H9 (cell line): ENCODE measurements around the gene ACTN3. TPM values are rescaled to one million over a fixed set of nuclear protein-coding genes. Genes with fewer than 3 reads are reported as not detected.
A peak's percentile ranks its signal among the peaks of the same experiment; 100 is the strongest.

Experiments used
- DNase-seq: peaks from one replicate; pipeline ENCODE4 v3.0.0-alpha.2; 2017
- H2AFZ ChIP-seq: one replicate; pipeline ENCODE4 v1.6.1; 2013; ENCODE audit warnings: mild to moderate bottlenecking, low read length, control low read depth, moderate library complexity
- H2AK5ac ChIP-seq: 2 replicates; pipeline ENCODE4 v1.6.1; 2013; ENCODE audit warnings: low read length, control low read depth, mixed read lengths; ENCODE audit not compliant: insufficient read length
- H2BK120ac ChIP-seq: one replicate; pipeline ENCODE4 v1.6.1; 2013; ENCODE audit warnings: low read depth, mild to moderate bottlenecking, low read length, control low read depth, inconsistent platforms; ENCODE audit not compliant: poor library complexity, severe bottlenecking
- H2BK12ac ChIP-seq: 2 replicates; pipeline ENCODE4 v1.6.1; 2013; ENCODE audit warnings: low read length, control low read depth, mixed read lengths, low read depth; ENCODE audit not compliant: insufficient read length
- H2BK15ac ChIP-seq: 2 replicates; pipeline ENCODE4 v1.6.1; 2013; ENCODE audit warnings: low read depth, low read length, control low read depth
- H2BK20ac ChIP-seq: one replicate; pipeline ENCODE4 v1.6.1; 2013; ENCODE audit warnings: low read depth, mild to moderate bottlenecking, low read length, control low read depth, inconsistent platforms; ENCODE audit not compliant: poor library complexity, severe bottlenecking
- H2BK5ac ChIP-seq: 2 replicates; pipeline ENCODE4 v1.6.1; 2013; ENCODE audit warnings: low read length, control low read depth, mixed read lengths; ENCODE audit not compliant: insufficient read length
- H3K14ac ChIP-seq: 2 replicates; pipeline ENCODE4 v1.6.1; 2013; ENCODE audit warnings: low read length, control low read depth; ENCODE audit not compliant: insufficient read depth
- H3K18ac ChIP-seq: 2 replicates; pipeline ENCODE4 v1.6.1; 2013; ENCODE audit warnings: low read depth, mild to moderate bottlenecking, mixed read lengths, low read length, control low read depth; ENCODE audit not compliant: insufficient read length
- H3K23ac ChIP-seq: 2 replicates; pipeline ENCODE4 v1.6.1; 2013; ENCODE audit warnings: low read length, control low read depth, mixed read lengths, low read depth; ENCODE audit not compliant: insufficient read length
- H3K23me2 ChIP-seq: 2 replicates; pipeline ENCODE4 v1.6.1; 2013; ENCODE audit warnings: low read depth, mild to moderate bottlenecking, mixed read lengths, low read length, control low read depth; ENCODE audit not compliant: insufficient read length, poor library complexity, severe bottlenecking
- H3K27ac ChIP-seq: 2 replicates; pipeline ENCODE4 v1.5.1; 2013; ENCODE audit warnings: low read length, control low read depth, mixed read lengths, low read depth; ENCODE audit not compliant: insufficient read length
- H3K27me3 ChIP-seq: 2 replicates; pipeline ENCODE4 v1.6.1; 2013; ENCODE audit warnings: low read length, control low read depth, inconsistent platforms; ENCODE audit not compliant: insufficient read depth
- H3K4ac ChIP-seq: 2 replicates; pipeline ENCODE4 v1.6.1; 2013; ENCODE audit warnings: low read depth, mild to moderate bottlenecking, control low read depth, inconsistent platforms, low read length, moderate library complexity
- H3K4me1 ChIP-seq: 2 replicates; pipeline ENCODE4 v1.6.1; 2013; ENCODE audit warnings: low read length, control low read depth, inconsistent platforms; ENCODE audit not compliant: insufficient read depth
- H3K4me2 ChIP-seq: 2 replicates; pipeline ENCODE4 v1.6.1; 2013; ENCODE audit warnings: low read length, control low read depth, mixed read lengths; ENCODE audit not compliant: insufficient read length, insufficient read depth
- H3K56ac ChIP-seq: 2 replicates; pipeline ENCODE4 v1.6.1; 2013; ENCODE audit warnings: low read depth, mild to moderate bottlenecking, mixed read lengths, low read length, control low read depth; ENCODE audit not compliant: insufficient read length
- H3K79me1 ChIP-seq: 2 replicates; pipeline ENCODE4 v1.6.1; 2013; ENCODE audit warnings: low read depth, mild to moderate bottlenecking, moderate library complexity, low read length, control low read depth, inconsistent platforms; ENCODE audit not compliant: insufficient read depth, poor library complexity, severe bottlenecking
- H3K79me2 ChIP-seq: 2 replicates; pipeline ENCODE4 v1.6.1; 2013; ENCODE audit warnings: low read length, control low read depth, inconsistent platforms; ENCODE audit not compliant: insufficient read depth
- H3K9ac ChIP-seq: 2 replicates; pipeline ENCODE4 v1.6.1; 2013; ENCODE audit warnings: low read length, control low read depth, mixed read lengths; ENCODE audit not compliant: insufficient read length; ENCODE audit errors: extremely low read depth
- H3K9me3 ChIP-seq: one replicate; pipeline ENCODE4 v1.6.1; 2013; ENCODE audit warnings: low read depth, low read length, inconsistent platforms; ENCODE audit not compliant: control insufficient read depth
- H3T11ph ChIP-seq: one replicate; pipeline ENCODE4 v1.6.1; 2013; ENCODE audit warnings: mild to moderate bottlenecking, low read length, control low read depth, inconsistent platforms
- H4K20me1 ChIP-seq: one replicate; pipeline ENCODE4 v1.6.1; 2013; ENCODE audit not compliant: control insufficient read depth, insufficient read length, insufficient read depth
- H4K5ac ChIP-seq: 2 replicates; pipeline ENCODE4 v1.6.1; 2013; ENCODE audit warnings: low read depth, mild to moderate bottlenecking, mixed read lengths, low read length, control low read depth; ENCODE audit not compliant: insufficient read length
- H4K8ac ChIP-seq: replicated peaks from 2 replicates; pipeline ENCODE4 v1.6.1; 2013; ENCODE audit warnings: low read length, control low read depth, mixed read lengths, low read depth; ENCODE audit not compliant: insufficient read length
- H4K91ac ChIP-seq: 2 replicates; pipeline ENCODE4 v1.6.1; 2013; ENCODE audit warnings: low read depth, mild to moderate bottlenecking, moderate library complexity, mixed read lengths, low read length, control low read depth; ENCODE audit not compliant: insufficient read length
- H3K27ac Mint-ChIP-seq, 3 experiments: 2 replicates in 2 of 3; 3 replicates in 1 of 3; pipeline ENCODE4 v1.8.0; 2020 to 2021; ENCODE audit warnings: mixed read lengths in 3 of 3, mild to moderate bottlenecking in 1 of 3, moderate library complexity in 1 of 3
- H3K27me3 Mint-ChIP-seq: 2 replicates; pipeline ENCODE4 v1.8.0; 2021; ENCODE audit warnings: low read depth, mild to moderate bottlenecking, moderate library complexity, mixed read lengths
- H3K36me3 Mint-ChIP-seq, 3 experiments: 2 replicates in 2 of 3; 3 replicates in 1 of 3; pipeline ENCODE4 v1.8.0; 2020 to 2021; ENCODE audit warnings: low read depth in 3 of 3, mixed read lengths in 3 of 3; ENCODE audit not compliant: insufficient read depth in 1 of 3
- H3K4me1 Mint-ChIP-seq, 2 experiments: 2 replicates each; pipeline ENCODE4 v1.8.0; 2020; ENCODE audit warnings: mixed read lengths in 2 of 2
- H3K4me3 Mint-ChIP-seq, 2 experiments: 2 replicates in 1 of 2; 3 replicates in 1 of 2; pipeline ENCODE4 v1.8.0; 2020 to 2021; ENCODE audit warnings: mild to moderate bottlenecking in 2 of 2, mixed read lengths in 2 of 2, moderate library complexity in 1 of 2
- H3K9me3 Mint-ChIP-seq, 2 experiments: 2 replicates in 1 of 2; 3 replicates in 1 of 2; pipeline ENCODE4 v1.8.0; 2020; ENCODE audit warnings: mild to moderate bottlenecking in 2 of 2, mixed read lengths in 2 of 2, moderate library complexity in 1 of 2
- CTCF ChIP-seq: fragments of 200-600 bp; sonication (generic); conservative IDR thresholded peaks from 3 replicates; pipeline ENCODE4 v1.8.0; 2021; ENCODE audit warnings: antibody characterized with exemption, mild to moderate bottlenecking
- WGBS: extraction: QIAGEN DNeasy Blood & Tissue Kit; methylation state at CpG from one replicate; pipeline ENCODE4 v1.1.7; 2013; ENCODE audit warnings: missing lambda C conversion rate, low lambda C conversion rate, mixed read lengths; ENCODE audit not compliant: insufficient read length; ENCODE audit errors: extremely low coverage; 5-methylcytosine and 5-hydroxymethylcytosine counted together
- total RNA-seq: library from RNA; stranded (reverse); gene quantifications from 2 replicates; pipeline ENCODE4 v1.2.1, GENCODE V29; 2021

ACTN3 gene
- total RNA-seq, 1 experiment from 2014 or later: 45.7 TPM

GRCh38 chr11:66570850-66571180 lies 24.1 kb downstream of the ACTN3 start:
- no CpG with 5 or more reads among the region's 2 CpGs for WGBS
- no peak overlapping the region for H3K56ac ChIP-seq
- no peaks in the 10 kb centered on the region for H3K9me3 ChIP-seq
- no peak overlapping the region for H3K9ac ChIP-seq
- H4K20me1 ChIP-seq: no peaks in the 10 kb centered on the region
- Mint-ChIP-seq H3K36me3 (peaks cover 22 to 29% (median 24%) of the 10 kb centered on the region in 3 experiments), H3K27ac (peak overlapping the region; percentile 96 to 100 (median 98)), H3K27me3 (peaks cover 11% of the 10 kb centered on the region), H3K4me1 (peaks cover 35 to 46% of the 10 kb centered on the region in 2 experiments), H3K9me3 (peaks cover 31 to 38% of the 10 kb centered on the region in 2 experiments), H3K4me3 (no peak overlapping the region)
- H3K23ac ChIP-seq: no peak overlapping the region
- no peak overlapping the region for H2BK5ac ChIP-seq
- H2AK5ac ChIP-seq: no peak overlapping the region
- H3K18ac ChIP-seq: peak overlapping the region; percentile 37
- no peak overlapping the region for H2AFZ ChIP-seq
- H3K4me2 ChIP-seq: no peak overlapping the region
- no peak overlapping the region for H3K14ac ChIP-seq
- H4K5ac ChIP-seq: no peak overlapping the region
- no peak overlapping the region for H2BK15ac ChIP-seq
- no peak overlapping the region for H3K27ac ChIP-seq
- no peaks in the 10 kb centered on the region for H3K27me3 ChIP-seq
- no peak overlapping the region for H3T11ph ChIP-seq
- no peak overlapping the region for H4K91ac ChIP-seq
- H3K4ac ChIP-seq: no peak overlapping the region
- H2BK120ac ChIP-seq: no peak overlapping the region
- no peaks in the 10 kb centered on the region for H3K79me1 ChIP-seq
- H2BK12ac ChIP-seq: no peak overlapping the region
- TF ChIP-seq CTCF: no peak
- H2BK20ac ChIP-seq: no peak overlapping the region
- no peaks in the 10 kb centered on the region for H3K23me2 ChIP-seq
- H4K8ac ChIP-seq: no peak overlapping the region
- DNase-seq: no peak
- H3K4me1 ChIP-seq: peaks cover 11% of the 10 kb centered on the region
- H3K79me2 ChIP-seq: no peaks in the 10 kb centered on the region
